Thyroid gland (tissue), 4 donors: ENCODE data around the gene IGFN1. TPM values are rescaled to one million over a fixed set of nuclear protein-coding genes. Genes with fewer than 3 reads are reported as not detected.
"Not testable (repeated sequence)": the region's sequence is repeated elsewhere in the genome, so short reads cannot be mapped to it uniquely, and the experiment has no call there.

Experiments used
- DNase-seq, 2 donors: peaks; one replicate each; pipeline ENCODE4 v3.0.0-alpha.2; 2019
- H3K27ac ChIP-seq, 3 donors: fragments of 200-600 bp; sonication (generic); 1 replicate in 2 of 3; 2 replicates in 1 of 3; pipeline ENCODE4 v1.5.1; 2016 to 2019; ENCODE audit warnings: mild to moderate bottlenecking in 1 of 3, moderate library complexity in 1 of 3
- H3K27me3 ChIP-seq: fragments of 200-600 bp; sonication (generic); one replicate; pipeline ENCODE4 v1.5.1; 2019
- H3K36me3 ChIP-seq, 2 donors: fragments of 200-600 bp; sonication (generic); one replicate each; pipeline ENCODE4 v1.5.1; 2016 to 2019
- H3K4me1 ChIP-seq, 2 donors: fragments of 200-600 bp; sonication (generic); one replicate each; pipeline ENCODE4 v1.5.1; 2017 to 2019
- H3K4me3 ChIP-seq, 3 donors: fragments of 200-600 bp; sonication (generic); replicated peaks in 1 of 3; 1 replicate in 2 of 3; 2 replicates in 1 of 3; pipeline ENCODE4 v1.5.1; 2016; ENCODE audit warnings: mild to moderate bottlenecking in 1 of 3
- H3K9me3 ChIP-seq: fragments of 200-600 bp; sonication (generic); one replicate; pipeline ENCODE4 v1.5.1; 2017
- POLR2A ChIP-seq, 2 donors: fragments of 450-650 bp; IDR thresholded peaks; one replicate each; pipeline ENCODE4 v1.6.1; 2017; ENCODE audit warnings: antibody characterized with exemption in 2 of 2, mild to moderate bottlenecking in 2 of 2, moderate library complexity in 1 of 2
- WGBS, 2 donors: methylation state at CpG; one replicate each; pipeline ENCODE4 v1.1.5; 2017; 5-methylcytosine and 5-hydroxymethylcytosine counted together
- intact Hi-C: fragments of 100-400 bp; cut with DNase I; formaldehyde crosslinking; loops from one replicate; pipeline ENCODE4 v1.15.1; 2023
- total RNA-seq, 4 donors: library from RNA; depleted of rRNA; stranded (reverse); fragments of >200 nt; gene quantifications; one replicate each; pipeline ENCODE4 v1.2.3, GENCODE V29; 2016
- TF ChIP-seq, protein P1 (sequence below), 6 experiments: fragments of 200-600 bp in 3 of 6; fragments of 450-650 bp in 3 of 6; sonication (generic) in 3 of 6; IDR thresholded peaks; one replicate each; pipeline ENCODE4 v1.5.1; 2016 to 2019; ENCODE audit warnings: antibody characterized with exemption in 6 of 6, mild to moderate bottlenecking in 2 of 6, inconsistent platforms in 1 of 6, moderate library complexity in 1 of 6

Gene IGFN1
- total RNA-seq, 4 donors from 2014 or later, result 16.2 to 78.6 (median 33.0) TPM

DNA sequence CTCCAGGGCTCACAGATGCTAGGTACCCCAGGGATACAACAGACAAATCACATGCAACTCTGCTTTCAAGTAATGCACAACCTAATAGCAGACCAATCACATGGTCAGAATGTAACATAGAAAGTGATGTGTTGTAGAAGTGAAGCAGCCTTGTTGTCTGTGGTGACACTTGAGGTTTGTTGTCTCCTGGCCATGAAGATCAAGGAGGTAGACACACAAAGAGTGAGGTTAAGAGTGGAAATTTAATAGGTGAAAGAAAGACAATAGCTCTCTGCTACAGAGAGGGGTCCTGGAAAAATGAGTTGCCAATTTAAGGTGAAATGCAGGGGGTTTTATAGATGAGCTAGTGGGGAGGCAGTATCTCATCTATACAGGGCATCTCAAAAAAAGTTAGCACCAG is 33.8 kb upstream of the IGFN1 start:
- H3K27ac ChIP-seq, result no peak overlapping the region
- no peaks in the 10 kb centered on the region for H3K36me3 ChIP-seq
- intact Hi-C loops, result no loop called here
- H3K4me1 ChIP-seq, result peaks cover 10 to 21% of the 10 kb centered on the region in 2 donors
- no peaks in the 10 kb centered on the region for H3K27me3 ChIP-seq
- no peak for DNase-seq
- H3K4me3 ChIP-seq, result no peak overlapping the region
- H3K9me3 ChIP-seq, result no peaks in the 10 kb centered on the region
- TF ChIP-seq POLR2A (IDR thresholded peaks at IDR 0.05), result no peak
- TF ChIP-seq, protein P1, sequence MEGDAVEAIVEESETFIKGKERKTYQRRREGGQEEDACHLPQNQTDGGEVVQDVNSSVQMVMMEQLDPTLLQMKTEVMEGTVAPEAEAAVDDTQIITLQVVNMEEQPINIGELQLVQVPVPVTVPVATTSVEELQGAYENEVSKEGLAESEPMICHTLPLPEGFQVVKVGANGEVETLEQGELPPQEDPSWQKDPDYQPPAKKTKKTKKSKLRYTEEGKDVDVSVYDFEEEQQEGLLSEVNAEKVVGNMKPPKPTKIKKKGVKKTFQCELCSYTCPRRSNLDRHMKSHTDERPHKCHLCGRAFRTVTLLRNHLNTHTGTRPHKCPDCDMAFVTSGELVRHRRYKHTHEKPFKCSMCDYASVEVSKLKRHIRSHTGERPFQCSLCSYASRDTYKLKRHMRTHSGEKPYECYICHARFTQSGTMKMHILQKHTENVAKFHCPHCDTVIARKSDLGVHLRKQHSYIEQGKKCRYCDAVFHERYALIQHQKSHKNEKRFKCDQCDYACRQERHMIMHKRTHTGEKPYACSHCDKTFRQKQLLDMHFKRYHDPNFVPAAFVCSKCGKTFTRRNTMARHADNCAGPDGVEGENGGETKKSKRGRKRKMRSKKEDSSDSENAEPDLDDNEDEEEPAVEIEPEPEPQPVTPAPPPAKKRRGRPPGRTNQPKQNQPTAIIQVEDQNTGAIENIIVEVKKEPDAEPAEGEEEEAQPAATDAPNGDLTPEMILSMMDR (IDR thresholded peaks at IDR 0.05), result no peak

DNA sequence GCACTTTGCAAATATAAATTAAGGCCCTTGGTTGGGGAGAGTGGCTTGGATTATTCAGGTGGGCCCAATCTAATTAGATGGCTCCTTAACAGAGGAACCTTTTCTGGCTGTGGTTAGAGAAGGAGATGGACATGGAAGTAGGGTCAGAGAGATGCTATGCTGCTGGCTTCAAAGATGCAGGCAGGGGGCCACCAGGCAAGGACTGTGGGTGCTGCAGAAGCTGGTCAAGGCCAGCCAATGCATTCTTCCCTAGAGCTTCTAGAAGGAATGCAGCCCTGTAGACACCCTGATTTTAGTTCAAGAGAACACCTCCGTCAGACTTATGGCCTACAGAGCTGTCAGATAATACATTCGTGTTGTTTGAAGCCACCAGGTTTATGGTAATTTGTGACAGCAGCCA is 32.7 kb upstream of the IGFN1 start:
- H3K4me3 ChIP-seq, result no peak overlapping the region
- H3K9me3 ChIP-seq, result no peaks in the 10 kb centered on the region
- no peak for DNase-seq
- H3K27ac ChIP-seq, result no peak overlapping the region
- 97 to 98% methylated on average over 2 of the region's 2 CpGs for WGBS, 2 donors
- TF ChIP-seq POLR2A (IDR thresholded peaks at IDR 0.05), result no peak
- TF ChIP-seq, protein P1 (IDR thresholded peaks at IDR 0.05), result no peak
- H3K36me3 ChIP-seq, result no peaks in the 10 kb centered on the region
- H3K27me3 ChIP-seq, result no peaks in the 10 kb centered on the region
- intact Hi-C loops, result no loop called here
- H3K4me1 ChIP-seq, result peaks cover 10 to 18% of the 10 kb centered on the region in 2 donors

DNA sequence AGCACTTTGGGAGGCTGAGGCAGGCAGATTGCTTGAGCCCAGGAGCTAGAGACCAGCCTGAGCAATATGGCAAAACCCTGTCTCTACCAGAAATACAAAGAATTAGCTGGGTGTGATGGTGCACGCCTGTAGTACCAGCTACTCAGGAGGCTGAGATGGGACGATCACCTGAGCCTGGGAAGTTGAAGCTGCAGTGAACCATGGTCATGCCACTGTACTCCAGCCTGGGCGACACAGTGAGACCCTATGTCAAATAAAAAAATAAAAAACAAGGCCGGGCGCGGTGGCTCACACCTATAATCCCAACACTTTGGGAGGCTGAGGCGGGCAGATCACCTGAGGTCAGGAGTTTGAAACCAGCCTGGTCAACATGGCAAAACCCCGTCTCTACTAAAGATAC is 27.6 kb upstream of the IGFN1 start:
- H3K4me3 ChIP-seq, H3K27ac ChIP-seq, H3K4me1 ChIP-seq, H3K9me3 ChIP-seq, intact Hi-C loops, DNase-seq, H3K27me3 ChIP-seq, H3K36me3 ChIP-seq: not testable (repeated sequence)
- 86 to 93% methylated on average over 8 of the region's 8 CpGs for whole genome bisulfite sequencing, 2 donors

DNA sequence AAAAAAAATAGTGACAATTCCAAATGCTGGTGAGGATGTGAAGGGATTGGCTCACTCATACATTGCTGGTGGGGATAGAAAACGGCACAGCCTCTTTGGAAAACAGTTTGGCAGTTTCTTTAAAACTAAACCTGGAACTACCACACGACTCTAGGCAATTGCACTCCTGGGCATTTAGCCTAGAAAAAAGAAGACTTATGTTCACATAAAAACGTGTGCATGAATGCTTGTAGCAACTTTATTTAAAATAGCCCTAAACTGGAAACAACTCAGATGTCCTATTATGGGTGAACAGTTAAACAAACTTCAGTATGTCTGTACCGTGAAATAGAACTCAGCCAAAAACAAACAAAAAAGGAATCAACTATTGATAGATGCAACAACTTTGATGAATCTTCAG is 26.9 kb upstream of the IGFN1 start:
- DNase-seq, result no peak
- TF ChIP-seq POLR2A (IDR thresholded peaks at IDR 0.05), result no peak
- TF ChIP-seq, protein P1 (IDR thresholded peaks at IDR 0.05), result no peak
- H3K27ac ChIP-seq, result no peak overlapping the region
- WGBS, 2 donors, result 41 to 44% methylated on average over 4 of the region's 4 CpGs
- no peaks in the 10 kb centered on the region for H3K27me3 ChIP-seq
- H3K36me3 ChIP-seq, result no peaks in the 10 kb centered on the region
- intact Hi-C loops, result no loop called here
- H3K4me3 ChIP-seq, result no peak overlapping the region
- no peaks in the 10 kb centered on the region for H3K9me3 ChIP-seq
- peaks cover 0 to 6% of the 10 kb centered on the region in 2 donors for H3K4me1 ChIP-seq

DNA sequence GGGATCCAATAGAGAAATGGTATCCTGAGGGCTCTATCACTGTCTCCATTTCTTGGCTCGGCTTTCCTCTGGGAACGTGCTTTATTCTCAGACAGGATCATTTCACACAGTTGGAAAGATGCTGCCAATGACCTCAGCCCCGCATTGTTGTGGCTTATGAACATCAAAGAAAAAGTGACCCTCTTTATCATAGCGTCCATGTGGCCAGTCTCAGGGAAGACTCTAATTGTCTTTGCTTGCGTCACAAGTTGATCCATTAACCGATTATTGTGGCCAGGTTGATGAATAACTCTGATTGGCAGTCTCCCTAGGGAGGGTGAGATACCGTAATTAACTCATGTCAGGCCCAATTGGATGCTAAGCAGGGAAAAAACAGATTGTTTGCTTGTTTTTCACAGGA is 26.0 kb upstream of the IGFN1 start:
- DNase-seq, result no peak
- WGBS, 2 donors, result 67 to 81% methylated on average over 7 of the region's 7 CpGs
- Histone ChIP-seq H3K4me3 (no peak overlapping the region), H3K27ac (no peak overlapping the region), H3K4me1 (no peaks in the 10 kb centered on the region), H3K36me3 (no peaks in the 10 kb centered on the region), H3K27me3 (no peaks in the 10 kb centered on the region), H3K9me3 (no peaks in the 10 kb centered on the region)
- TF ChIP-seq, protein P1 (IDR thresholded peaks at IDR 0.05), result no peak
- no peak for TF ChIP-seq POLR2A (IDR thresholded peaks at IDR 0.05)
- intact Hi-C loops, result no loop called here
